Measurements from ENCODE around the gene PRG2. TPM values are rescaled to one million over a fixed set of nuclear protein-coding genes. Genes with fewer than 3 reads are reported as not detected.

PRG2 gene
- total RNA-seq, 1 experiment from 2014 or later, result 0.57 TPM

DNA sequence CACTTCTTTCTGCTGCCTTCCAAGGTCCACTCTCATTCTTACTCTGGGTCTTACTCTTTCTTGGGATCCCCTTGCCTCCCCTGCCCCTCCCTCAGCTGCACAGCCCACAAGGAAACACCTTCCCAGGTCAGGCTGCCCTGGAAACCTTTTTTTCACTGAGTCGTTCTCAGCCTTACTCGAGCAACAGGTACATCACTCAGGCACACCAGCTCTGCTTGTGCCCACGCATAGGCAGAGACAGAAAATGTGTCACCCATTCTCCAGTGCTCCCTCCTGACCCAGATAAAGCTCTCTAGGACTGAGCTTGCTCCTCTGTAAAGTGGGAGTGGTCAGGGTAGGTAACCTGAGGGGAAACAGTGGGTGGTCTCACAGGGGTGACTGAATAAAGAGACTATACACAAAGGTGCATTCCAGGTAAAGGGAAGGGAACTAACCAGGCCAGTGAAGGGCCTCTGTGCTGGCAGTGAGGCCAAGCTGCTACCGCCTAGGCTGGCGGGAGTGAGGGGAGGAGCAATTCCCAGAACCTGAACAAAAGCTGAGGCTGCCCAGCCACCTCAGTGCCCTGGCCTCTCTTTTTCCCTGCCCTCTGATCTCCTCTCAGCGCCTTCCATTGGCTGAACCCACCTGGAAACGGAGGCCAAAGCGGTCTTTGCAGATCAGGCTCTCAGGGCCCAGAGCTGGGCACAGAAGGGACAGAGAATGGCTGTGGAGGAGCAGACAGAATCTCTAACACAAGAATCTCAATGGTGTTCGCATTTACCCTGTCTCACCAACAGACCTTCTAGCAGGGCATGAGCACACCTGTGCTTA, 25.4 kb downstream of the PRG2 start:
- Mint-ChIP-seq H3K27ac (no peak overlapping the region), H3K4me3 (no peak overlapping the region; the same call in 1 of the 2 replicates), H3K9me3 (peaks cover 4% of the 10 kb centered on the region; the same call in 1 of the 2 replicates), H3K36me3 (no peaks in the 10 kb centered on the region), H3K4me1 (peaks cover 24% of the 10 kb centered on the region), H3K27me3 (ENCODE audit: low read depth) (peaks cover 9% of the 10 kb centered on the region; the same call in 1 of the 2 replicates)
- POLR2A ChIA-PET, result interaction anchor here (0.6 to 1.5 kb wide), 2 partner anchors 93 to 208 kb away, joined by 4 to 5 read pairs; no protein-coding TSS in a partner anchor
- peak; percentile 48 for DNase-seq (ENCODE audit: low spot score)
- CTCF ChIA-PET, result interaction anchor here (0.8 to 3.5 kb wide), 12 partner anchors 9 to 182 kb away, joined by 3 to 21 read pairs (median 4); partner anchors contain the start of genes RTN4RL2 and SLC43A3
- TF ChIP-seq FOXJ3 (CRISPR knock-in tag; IDR thresholded peaks at IDR 0.05; ENCODE audit: borderline replicate concordance), result no peak
- TF ChIP-seq FOXP1 (CRISPR knock-in tag; IDR thresholded peaks at IDR 0.05; ENCODE audit: borderline replicate concordance), result no peak
- no peak for TF ChIP-seq ESRRA (CRISPR knock-in tag; IDR thresholded peaks at IDR 0.05; ENCODE audit: borderline replicate concordance)
- TF ChIP-seq, protein P1, sequence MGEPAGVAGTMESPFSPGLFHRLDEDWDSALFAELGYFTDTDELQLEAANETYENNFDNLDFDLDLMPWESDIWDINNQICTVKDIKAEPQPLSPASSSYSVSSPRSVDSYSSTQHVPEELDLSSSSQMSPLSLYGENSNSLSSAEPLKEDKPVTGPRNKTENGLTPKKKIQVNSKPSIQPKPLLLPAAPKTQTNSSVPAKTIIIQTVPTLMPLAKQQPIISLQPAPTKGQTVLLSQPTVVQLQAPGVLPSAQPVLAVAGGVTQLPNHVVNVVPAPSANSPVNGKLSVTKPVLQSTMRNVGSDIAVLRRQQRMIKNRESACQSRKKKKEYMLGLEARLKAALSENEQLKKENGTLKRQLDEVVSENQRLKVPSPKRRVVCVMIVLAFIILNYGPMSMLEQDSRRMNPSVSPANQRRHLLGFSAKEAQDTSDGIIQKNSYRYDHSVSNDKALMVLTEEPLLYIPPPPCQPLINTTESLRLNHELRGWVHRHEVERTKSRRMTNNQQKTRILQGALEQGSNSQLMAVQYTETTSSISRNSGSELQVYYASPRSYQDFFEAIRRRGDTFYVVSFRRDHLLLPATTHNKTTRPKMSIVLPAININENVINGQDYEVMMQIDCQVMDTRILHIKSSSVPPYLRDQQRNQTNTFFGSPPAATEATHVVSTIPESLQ (CRISPR knock-in tag; IDR thresholded peaks at IDR 0.05), result no peak
- TF ChIP-seq, protein P2, sequence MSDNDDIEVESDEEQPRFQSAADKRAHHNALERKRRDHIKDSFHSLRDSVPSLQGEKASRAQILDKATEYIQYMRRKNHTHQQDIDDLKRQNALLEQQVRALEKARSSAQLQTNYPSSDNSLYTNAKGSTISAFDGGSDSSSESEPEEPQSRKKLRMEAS (CRISPR knock-in tag; IDR thresholded peaks at IDR 0.05), result no peak
- TF ChIP-seq FOXK1 (CRISPR knock-in tag; IDR thresholded peaks at IDR 0.05), result no peak
- TF ChIP-seq, protein P3, sequence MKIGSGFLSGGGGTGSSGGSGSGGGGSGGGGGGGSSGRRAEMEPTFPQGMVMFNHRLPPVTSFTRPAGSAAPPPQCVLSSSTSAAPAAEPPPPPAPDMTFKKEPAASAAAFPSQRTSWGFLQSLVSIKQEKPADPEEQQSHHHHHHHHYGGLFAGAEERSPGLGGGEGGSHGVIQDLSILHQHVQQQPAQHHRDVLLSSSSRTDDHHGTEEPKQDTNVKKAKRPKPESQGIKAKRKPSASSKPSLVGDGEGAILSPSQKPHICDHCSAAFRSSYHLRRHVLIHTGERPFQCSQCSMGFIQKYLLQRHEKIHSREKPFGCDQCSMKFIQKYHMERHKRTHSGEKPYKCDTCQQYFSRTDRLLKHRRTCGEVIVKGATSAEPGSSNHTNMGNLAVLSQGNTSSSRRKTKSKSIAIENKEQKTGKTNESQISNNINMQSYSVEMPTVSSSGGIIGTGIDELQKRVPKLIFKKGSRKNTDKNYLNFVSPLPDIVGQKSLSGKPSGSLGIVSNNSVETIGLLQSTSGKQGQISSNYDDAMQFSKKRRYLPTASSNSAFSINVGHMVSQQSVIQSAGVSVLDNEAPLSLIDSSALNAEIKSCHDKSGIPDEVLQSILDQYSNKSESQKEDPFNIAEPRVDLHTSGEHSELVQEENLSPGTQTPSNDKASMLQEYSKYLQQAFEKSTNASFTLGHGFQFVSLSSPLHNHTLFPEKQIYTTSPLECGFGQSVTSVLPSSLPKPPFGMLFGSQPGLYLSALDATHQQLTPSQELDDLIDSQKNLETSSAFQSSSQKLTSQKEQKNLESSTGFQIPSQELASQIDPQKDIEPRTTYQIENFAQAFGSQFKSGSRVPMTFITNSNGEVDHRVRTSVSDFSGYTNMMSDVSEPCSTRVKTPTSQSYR (CRISPR knock-in tag; IDR thresholded peaks at IDR 0.05), result no peak
- no peak for TF ChIP-seq SMAD3 (CRISPR knock-in tag; IDR thresholded peaks at IDR 0.05; ENCODE audit: borderline replicate concordance)
- TF ChIP-seq ATF1 (CRISPR knock-in tag; IDR thresholded peaks at IDR 0.05), result no peak
- TF ChIP-seq, protein P4, sequence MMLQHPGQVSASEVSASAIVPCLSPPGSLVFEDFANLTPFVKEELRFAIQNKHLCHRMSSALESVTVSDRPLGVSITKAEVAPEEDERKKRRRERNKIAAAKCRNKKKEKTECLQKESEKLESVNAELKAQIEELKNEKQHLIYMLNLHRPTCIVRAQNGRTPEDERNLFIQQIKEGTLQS (CRISPR knock-in tag; conservative IDR thresholded peaks at IDR 0.05), result no peak
- TF ChIP-seq TEAD1 (CRISPR knock-in tag; IDR thresholded peaks at IDR 0.05), result no peak
- TF ChIP-seq, protein P5, sequence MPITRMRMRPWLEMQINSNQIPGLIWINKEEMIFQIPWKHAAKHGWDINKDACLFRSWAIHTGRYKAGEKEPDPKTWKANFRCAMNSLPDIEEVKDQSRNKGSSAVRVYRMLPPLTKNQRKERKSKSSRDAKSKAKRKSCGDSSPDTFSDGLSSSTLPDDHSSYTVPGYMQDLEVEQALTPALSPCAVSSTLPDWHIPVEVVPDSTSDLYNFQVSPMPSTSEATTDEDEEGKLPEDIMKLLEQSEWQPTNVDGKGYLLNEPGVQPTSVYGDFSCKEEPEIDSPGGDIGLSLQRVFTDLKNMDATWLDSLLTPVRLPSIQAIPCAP (CRISPR knock-in tag; IDR thresholded peaks at IDR 0.05), result no peak
- no peak for TF ChIP-seq ZNF232 (CRISPR knock-in tag; IDR thresholded peaks at IDR 0.05)
- TF ChIP-seq, protein P6, sequence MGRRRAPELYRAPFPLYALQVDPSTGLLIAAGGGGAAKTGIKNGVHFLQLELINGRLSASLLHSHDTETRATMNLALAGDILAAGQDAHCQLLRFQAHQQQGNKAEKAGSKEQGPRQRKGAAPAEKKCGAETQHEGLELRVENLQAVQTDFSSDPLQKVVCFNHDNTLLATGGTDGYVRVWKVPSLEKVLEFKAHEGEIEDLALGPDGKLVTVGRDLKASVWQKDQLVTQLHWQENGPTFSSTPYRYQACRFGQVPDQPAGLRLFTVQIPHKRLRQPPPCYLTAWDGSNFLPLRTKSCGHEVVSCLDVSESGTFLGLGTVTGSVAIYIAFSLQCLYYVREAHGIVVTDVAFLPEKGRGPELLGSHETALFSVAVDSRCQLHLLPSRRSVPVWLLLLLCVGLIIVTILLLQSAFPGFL (CRISPR knock-in tag; IDR thresholded peaks at IDR 0.05; ENCODE audit: borderline replicate concordance), result no peak
- TF ChIP-seq, protein P7, sequence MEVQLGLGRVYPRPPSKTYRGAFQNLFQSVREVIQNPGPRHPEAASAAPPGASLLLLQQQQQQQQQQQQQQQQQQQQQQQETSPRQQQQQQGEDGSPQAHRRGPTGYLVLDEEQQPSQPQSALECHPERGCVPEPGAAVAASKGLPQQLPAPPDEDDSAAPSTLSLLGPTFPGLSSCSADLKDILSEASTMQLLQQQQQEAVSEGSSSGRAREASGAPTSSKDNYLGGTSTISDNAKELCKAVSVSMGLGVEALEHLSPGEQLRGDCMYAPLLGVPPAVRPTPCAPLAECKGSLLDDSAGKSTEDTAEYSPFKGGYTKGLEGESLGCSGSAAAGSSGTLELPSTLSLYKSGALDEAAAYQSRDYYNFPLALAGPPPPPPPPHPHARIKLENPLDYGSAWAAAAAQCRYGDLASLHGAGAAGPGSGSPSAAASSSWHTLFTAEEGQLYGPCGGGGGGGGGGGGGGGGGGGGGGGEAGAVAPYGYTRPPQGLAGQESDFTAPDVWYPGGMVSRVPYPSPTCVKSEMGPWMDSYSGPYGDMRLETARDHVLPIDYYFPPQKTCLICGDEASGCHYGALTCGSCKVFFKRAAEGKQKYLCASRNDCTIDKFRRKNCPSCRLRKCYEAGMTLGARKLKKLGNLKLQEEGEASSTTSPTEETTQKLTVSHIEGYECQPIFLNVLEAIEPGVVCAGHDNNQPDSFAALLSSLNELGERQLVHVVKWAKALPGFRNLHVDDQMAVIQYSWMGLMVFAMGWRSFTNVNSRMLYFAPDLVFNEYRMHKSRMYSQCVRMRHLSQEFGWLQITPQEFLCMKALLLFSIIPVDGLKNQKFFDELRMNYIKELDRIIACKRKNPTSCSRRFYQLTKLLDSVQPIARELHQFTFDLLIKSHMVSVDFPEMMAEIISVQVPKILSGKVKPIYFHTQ (CRISPR knock-in tag; IDR thresholded peaks at IDR 0.05), result no peak
- TF ChIP-seq HMGA2 (CRISPR knock-in tag; IDR thresholded peaks at IDR 0.05), result no peak
- TF ChIP-seq, protein P8, sequence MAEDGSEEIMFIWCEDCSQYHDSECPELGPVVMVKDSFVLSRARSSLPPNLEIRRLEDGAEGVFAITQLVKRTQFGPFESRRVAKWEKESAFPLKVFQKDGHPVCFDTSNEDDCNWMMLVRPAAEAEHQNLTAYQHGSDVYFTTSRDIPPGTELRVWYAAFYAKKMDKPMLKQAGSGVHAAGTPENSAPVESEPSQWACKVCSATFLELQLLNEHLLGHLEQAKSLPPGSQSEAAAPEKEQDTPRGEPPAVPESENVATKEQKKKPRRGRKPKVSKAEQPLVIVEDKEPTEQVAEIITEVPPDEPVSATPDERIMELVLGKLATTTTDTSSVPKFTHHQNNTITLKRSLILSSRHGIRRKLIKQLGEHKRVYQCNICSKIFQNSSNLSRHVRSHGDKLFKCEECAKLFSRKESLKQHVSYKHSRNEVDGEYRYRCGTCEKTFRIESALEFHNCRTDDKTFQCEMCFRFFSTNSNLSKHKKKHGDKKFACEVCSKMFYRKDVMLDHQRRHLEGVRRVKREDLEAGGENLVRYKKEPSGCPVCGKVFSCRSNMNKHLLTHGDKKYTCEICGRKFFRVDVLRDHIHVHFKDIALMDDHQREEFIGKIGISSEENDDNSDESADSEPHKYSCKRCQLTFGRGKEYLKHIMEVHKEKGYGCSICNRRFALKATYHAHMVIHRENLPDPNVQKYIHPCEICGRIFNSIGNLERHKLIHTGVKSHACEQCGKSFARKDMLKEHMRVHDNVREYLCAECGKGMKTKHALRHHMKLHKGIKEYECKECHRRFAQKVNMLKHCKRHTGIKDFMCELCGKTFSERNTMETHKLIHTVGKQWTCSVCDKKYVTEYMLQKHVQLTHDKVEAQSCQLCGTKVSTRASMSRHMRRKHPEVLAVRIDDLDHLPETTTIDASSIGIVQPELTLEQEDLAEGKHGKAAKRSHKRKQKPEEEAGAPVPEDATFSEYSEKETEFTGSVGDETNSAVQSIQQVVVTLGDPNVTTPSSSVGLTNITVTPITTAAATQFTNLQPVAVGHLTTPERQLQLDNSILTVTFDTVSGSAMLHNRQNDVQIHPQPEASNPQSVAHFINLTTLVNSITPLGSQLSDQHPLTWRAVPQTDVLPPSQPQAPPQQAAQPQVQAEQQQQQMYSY (CRISPR knock-in tag; IDR thresholded peaks at IDR 0.05), result no peak
- TF ChIP-seq SP1 (CRISPR knock-in tag; conservative IDR thresholded peaks at IDR 0.05), result no peak
- peak; percentile 94 for ATAC-seq

Data from WTC11 (cell line).